Peyer's patch (tissue), 4 donors: ENCODE results near the gene RERE. TPM values are rescaled to one million over a fixed set of nuclear protein-coding genes. Genes with fewer than 3 reads are reported as not detected.

Experiments
- DNase-seq, 3 donors: peaks; one replicate each; pipeline ENCODE4 v3.0.0-alpha.2; 2017 to 2019
- H3K27ac ChIP-seq, 4 donors: fragments of 200-600 bp; sonication (generic); one replicate each; pipeline ENCODE4 v1.5.1; 2016 to 2019
- H3K27me3 ChIP-seq, 2 donors: fragments of 200-600 bp; sonication (generic); one replicate each; pipeline ENCODE4 v1.5.1; 2019
- H3K36me3 ChIP-seq, 3 donors: fragments of 200-600 bp; sonication (generic); one replicate each; pipeline ENCODE4 v1.5.1; 2016 to 2019
- H3K4me1 ChIP-seq, 4 donors: fragments of 200-600 bp; sonication (generic); one replicate each; pipeline ENCODE4 v1.5.1; 2016 to 2019
- H3K4me3 ChIP-seq, 4 donors: fragments of 200-600 bp; sonication (generic); 1 replicate in 3 of 4; 2 replicates in 1 of 4; pipeline ENCODE4 v1.5.1; 2016 to 2019; ENCODE audit warnings: mild to moderate bottlenecking in 1 of 4
- H3K9me3 ChIP-seq, 4 donors: fragments of 200-600 bp; sonication (generic); one replicate each; pipeline ENCODE4 v1.5.1; 2016 to 2019; ENCODE audit warnings: mild to moderate bottlenecking in 1 of 4
- CTCF ChIP-seq, 6 experiments: fragments of 450-650 bp in 4 of 6; fragments of 200-600 bp in 2 of 6; sonication (generic) in 1 of 6; IDR thresholded peaks; one replicate each; pipeline ENCODE4 v1.5.1; 2017 to 2019; ENCODE audit warnings: antibody characterized with exemption in 6 of 6, mild to moderate bottlenecking in 3 of 6, moderate library complexity in 1 of 6
- POLR2A ChIP-seq, 2 donors: fragments of 450-650 bp; IDR thresholded peaks; one replicate each; pipeline ENCODE4 v1.5.1; 2017; ENCODE audit warnings: antibody characterized with exemption in 2 of 2, mild to moderate bottlenecking in 2 of 2, moderate library complexity in 2 of 2
- total RNA-seq, 4 donors: library from RNA; depleted of rRNA; stranded (reverse); fragments of >200 nt; gene quantifications; one replicate each; pipeline ENCODE4 v1.1.0, GENCODE V29; 2016

RERE gene
- total RNA-seq, 4 donors from 2014 or later: 98.5 to 528 (median 110) TPM

- Histone ChIP-seq H3K27ac (no peak overlapping the region), H3K27me3 (no peaks in the 10 kb centered on the region)
- TF ChIP-seq CTCF (IDR thresholded peaks at IDR 0.05): no peak
- TF ChIP-seq POLR2A (IDR thresholded peaks at IDR 0.05): no peak
Observed at GRCh38 chr1:8539683-8540082, 277.8 kb downstream of the RERE start.

DNA sequence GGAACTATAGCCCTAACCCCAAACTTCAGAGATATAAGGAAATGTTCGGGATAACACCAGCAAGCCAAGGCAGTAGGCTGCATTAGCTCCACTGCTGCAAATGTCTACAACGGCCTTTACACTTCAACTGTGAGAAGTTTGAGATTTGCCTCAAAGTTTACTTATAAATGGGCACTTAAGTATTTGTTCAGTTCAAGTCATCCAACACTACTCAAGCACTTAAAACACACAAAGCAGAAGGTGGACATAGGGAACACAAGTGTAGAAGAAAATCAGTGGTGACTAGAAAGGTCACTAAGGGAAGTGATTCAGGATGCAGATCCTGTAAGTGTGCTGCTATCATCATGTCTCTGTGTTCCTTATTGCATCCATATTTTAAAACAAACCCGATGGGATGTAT is 278.9 kb downstream of the RERE start:
- H3K27me3 ChIP-seq: no peaks in the 10 kb centered on the region
- H3K4me3 ChIP-seq: no peak overlapping the region
- no peak overlapping the region for H3K27ac ChIP-seq
- H3K4me1 ChIP-seq: no peaks in the 10 kb centered on the region
- no peaks in the 10 kb centered on the region for H3K9me3 ChIP-seq
- no peak for DNase-seq
- TF ChIP-seq POLR2A (IDR thresholded peaks at IDR 0.05) (no peak), CTCF (IDR thresholded peaks at IDR 0.05) (no peak)
- no peaks in the 10 kb centered on the region for H3K36me3 ChIP-seq

More at GRCh38 chr1:8539683-8540082, 277.8 kb downstream of the RERE start:
- Histone ChIP-seq H3K4me1 (no peaks in the 10 kb centered on the region), H3K36me3 (no peaks in the 10 kb centered on the region), H3K9me3 (no peaks in the 10 kb centered on the region), H3K4me3 (no peak overlapping the region)
- DNase-seq: no peak

DNA sequence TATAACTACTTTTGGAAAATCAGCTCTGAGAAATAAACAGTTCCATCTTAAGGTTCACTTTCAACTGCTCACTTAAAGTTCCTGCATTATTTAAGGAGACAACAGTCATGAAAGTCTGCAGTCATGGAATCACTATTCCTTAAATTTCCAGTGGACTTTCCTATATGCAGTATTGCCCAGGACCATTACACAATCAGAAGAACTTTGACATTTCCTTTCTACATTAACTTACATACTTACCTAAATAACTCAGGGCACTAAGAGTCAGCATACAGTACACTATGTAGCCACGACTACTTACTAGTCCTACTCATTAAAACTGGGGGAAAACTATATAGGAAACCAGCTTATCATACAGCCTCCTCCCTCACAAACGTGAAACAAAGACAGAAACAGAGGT is 279.4 kb downstream of the RERE start:
- DNase-seq: no peak
- TF ChIP-seq CTCF (IDR thresholded peaks at IDR 0.05) (no peak), POLR2A (IDR thresholded peaks at IDR 0.05) (no peak)
- Histone ChIP-seq H3K9me3 (no peaks in the 10 kb centered on the region), H3K36me3 (no peaks in the 10 kb centered on the region), H3K4me1 (no peaks in the 10 kb centered on the region), H3K4me3 (no peak overlapping the region), H3K27ac (no peak overlapping the region), H3K27me3 (no peaks in the 10 kb centered on the region)

GRCh38 chr1:8536515-8536914 is 280.9 kb downstream of the RERE start:
- H3K4me3 ChIP-seq: no peak overlapping the region
- no peaks in the 10 kb centered on the region for H3K4me1 ChIP-seq
- no peaks in the 10 kb centered on the region for H3K9me3 ChIP-seq
- no peak for TF ChIP-seq CTCF (IDR thresholded peaks at IDR 0.05)
- TF ChIP-seq POLR2A (IDR thresholded peaks at IDR 0.05): no peak
- H3K27me3 ChIP-seq: no peaks in the 10 kb centered on the region
- no peak for DNase-seq
- no peak overlapping the region for H3K27ac ChIP-seq
- H3K36me3 ChIP-seq: no peaks in the 10 kb centered on the region

DNA sequence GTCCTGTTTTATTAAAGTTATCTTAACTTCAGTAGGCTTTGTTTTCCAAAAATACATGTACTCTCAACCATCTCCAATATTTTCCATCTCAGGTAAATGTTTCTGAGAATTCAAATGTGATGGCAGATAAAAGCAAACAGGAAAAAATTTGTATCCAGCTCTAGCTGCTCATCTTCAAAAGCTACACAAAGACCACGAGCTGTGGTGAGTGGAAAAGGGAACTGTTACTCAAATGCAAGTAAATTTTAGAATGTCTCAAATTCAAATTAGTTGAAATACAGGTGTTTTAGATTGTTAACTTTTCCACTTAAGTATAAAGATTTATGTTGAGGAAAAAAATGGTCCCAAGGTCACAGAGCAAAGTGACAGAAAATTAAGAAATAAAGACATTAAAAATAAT is 283.5 kb downstream of the RERE start:
- H3K9me3 ChIP-seq: no peaks in the 10 kb centered on the region
- no peak overlapping the region for H3K4me3 ChIP-seq
- H3K27ac ChIP-seq: peak overlapping the region in 1 of 4 donors; percentile 55
- no peaks in the 10 kb centered on the region for H3K4me1 ChIP-seq
- TF ChIP-seq POLR2A (IDR thresholded peaks at IDR 0.05) (no peak), CTCF (IDR thresholded peaks at IDR 0.05) (no peak)
- no peaks in the 10 kb centered on the region for H3K36me3 ChIP-seq
- no peaks in the 10 kb centered on the region for H3K27me3 ChIP-seq
- no peak for DNase-seq

- Histone ChIP-seq H3K4me3 (no peak overlapping the region), H3K36me3 (no peaks in the 10 kb centered on the region), H3K9me3 (no peaks in the 10 kb centered on the region), H3K4me1 (no peaks in the 10 kb centered on the region), H3K27ac (peak overlapping the region in 2 of 4 donors; percentile 0 to 55), H3K27me3 (no peaks in the 10 kb centered on the region)
- DNase-seq: no peak
- TF ChIP-seq CTCF (IDR thresholded peaks at IDR 0.05): no peak
Observed at GRCh38 chr1:8533124-8533523, 284.3 kb downstream of the RERE start.
